A549 (cell line): ENCODE results near the gene KLRF1.

Experiments
- BHLHE40 ChIP-seq: IDR thresholded peaks from 2 replicates; pipeline ENCODE4 v1.6.1; 2012; ENCODE audit warnings: low read depth, low read length, inconsistent platforms
- CHD2 ChIP-seq: fragments of 150-350 bp; IDR thresholded peaks from 2 replicates; pipeline ENCODE4 v1.6.1; 2014; ENCODE audit warnings: low read length; ENCODE audit not compliant: partially characterized antibody
- CTCF ChIP-seq: fragments of >200 bp; sonication (Bioruptor Twin); formaldehyde crosslinking; IDR thresholded peaks from 3 replicates; pipeline ENCODE4 v1.5.1; 2016
- EP300 ChIP-seq, 2 experiments: fragments of >200 bp; sonication (Bioruptor Twin); formaldehyde crosslinking; IDR thresholded peaks; 2 replicates in 1 of 2; 3 replicates in 1 of 2; pipeline ENCODE4 v1.6.1; 2016 to 2017
- ESRRA ChIP-seq: fragments of 150-350 bp; IDR thresholded peaks from 2 replicates; pipeline ENCODE4 v1.6.1; 2014; ENCODE audit warnings: mild to moderate bottlenecking, low read length, borderline replicate concordance
- JUN ChIP-seq, 2 experiments: fragments of >200 bp; sonication (Bioruptor Twin); formaldehyde crosslinking; IDR thresholded peaks; 2 replicates in 1 of 2; 3 replicates in 1 of 2; pipeline ENCODE4 v1.6.1; 2016 to 2017
- MAFK ChIP-seq: fragments of 450-650 bp; IDR thresholded peaks from 2 replicates; pipeline ENCODE4 v1.6.1; 2014; ENCODE audit not compliant: partially characterized antibody
- MAZ ChIP-seq: fragments of 150-350 bp; IDR thresholded peaks from 2 replicates; pipeline ENCODE4 v1.6.1; 2014; ENCODE audit warnings: antibody characterized with exemption, low read depth, low read length, borderline replicate concordance
- PHF8 ChIP-seq: fragments of 200-600 bp; sonication (generic); IDR thresholded peaks from 2 replicates; pipeline ENCODE4 v1.6.1; 2016; ENCODE audit warnings: low read depth, mild to moderate bottlenecking, antibody characterized with exemption, moderate library complexity, borderline replicate concordance
- POLR2A ChIP-seq: IDR thresholded peaks from 2 replicates; pipeline ENCODE4 v1.6.1; 2012; ENCODE audit warnings: mild to moderate bottlenecking, low read length
- REST ChIP-seq: fragments of 200-600 bp; sonication (generic); IDR thresholded peaks from 2 replicates; pipeline ENCODE4 v1.6.1; 2016; ENCODE audit warnings: antibody characterized with exemption, mild to moderate bottlenecking, moderate library complexity
- ZC3H11A ChIP-seq: fragments of 450-650 bp; IDR thresholded peaks from 2 replicates; pipeline ENCODE4 v1.6.1; 2014; ENCODE audit warnings: antibody characterized with exemption, mild to moderate bottlenecking
- TF ChIP-seq, protein P1 (sequence below): IDR thresholded peaks from 2 replicates; pipeline ENCODE4 v1.6.1; 2012
- TF ChIP-seq, protein P2 (sequence below): fragments of >200 bp; sonication (Bioruptor Twin); formaldehyde crosslinking; IDR thresholded peaks from 3 replicates; pipeline ENCODE4 v1.6.1; 2016

- TF ChIP-seq CTCF (no peak), POLR2A (no peak), REST (no peak), EP300 (IDR thresholded peaks at IDR 0.05) (no peak), CHD2 (no peak), PHF8 (no peak), MAZ (no peak), ESRRA (no peak), JUN (IDR thresholded peaks at IDR 0.05) (no peak), MAFK (no peak), ZC3H11A (no peak), BHLHE40 (no peak)
- TF ChIP-seq, protein P1, sequence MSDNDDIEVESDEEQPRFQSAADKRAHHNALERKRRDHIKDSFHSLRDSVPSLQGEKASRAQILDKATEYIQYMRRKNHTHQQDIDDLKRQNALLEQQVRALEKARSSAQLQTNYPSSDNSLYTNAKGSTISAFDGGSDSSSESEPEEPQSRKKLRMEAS, result no peak
- TF ChIP-seq, protein P2, sequence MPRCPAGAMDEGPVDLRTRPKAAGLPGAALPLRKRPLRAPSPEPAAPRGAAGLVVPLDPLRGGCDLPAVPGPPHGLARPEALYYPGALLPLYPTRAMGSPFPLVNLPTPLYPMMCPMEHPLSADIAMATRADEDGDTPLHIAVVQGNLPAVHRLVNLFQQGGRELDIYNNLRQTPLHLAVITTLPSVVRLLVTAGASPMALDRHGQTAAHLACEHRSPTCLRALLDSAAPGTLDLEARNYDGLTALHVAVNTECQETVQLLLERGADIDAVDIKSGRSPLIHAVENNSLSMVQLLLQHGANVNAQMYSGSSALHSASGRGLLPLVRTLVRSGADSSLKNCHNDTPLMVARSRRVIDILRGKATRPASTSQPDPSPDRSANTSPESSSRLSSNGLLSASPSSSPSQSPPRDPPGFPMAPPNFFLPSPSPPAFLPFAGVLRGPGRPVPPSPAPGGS, result no peak
Observed at GRCh38 chr12:9843407-9843806, 16.1 kb downstream of the KLRF1 start.
